Ovary (tissue), 3 donors: Measurements from ENCODE around the gene SKA1.

Source experiments
- EP300 ChIP-seq: sonication (generic); formaldehyde crosslinking; IDR thresholded peaks from one replicate; pipeline ENCODE4 v1.6.1; 2017; ENCODE audit warnings: antibody characterized with exemption
- POLR2A ChIP-seq: fragments of 450-650 bp; IDR thresholded peaks from one replicate; pipeline ENCODE4 v1.6.1; 2017; ENCODE audit warnings: antibody characterized with exemption, mild to moderate bottlenecking, moderate library complexity
- TF ChIP-seq, protein P1 (sequence below), 3 donors: fragments of 450-650 bp in 2 of 3; fragments of 200-600 bp in 1 of 3; IDR thresholded peaks; one replicate each; pipeline versions ENCODE4 v1.5.1 to v1.8.0; 2016 to 2022; ENCODE audit warnings: antibody characterized with exemption in 3 of 3, mild to moderate bottlenecking in 1 of 3
- donor health status: DM: no; HTN: no; CAD: no.

DNA sequence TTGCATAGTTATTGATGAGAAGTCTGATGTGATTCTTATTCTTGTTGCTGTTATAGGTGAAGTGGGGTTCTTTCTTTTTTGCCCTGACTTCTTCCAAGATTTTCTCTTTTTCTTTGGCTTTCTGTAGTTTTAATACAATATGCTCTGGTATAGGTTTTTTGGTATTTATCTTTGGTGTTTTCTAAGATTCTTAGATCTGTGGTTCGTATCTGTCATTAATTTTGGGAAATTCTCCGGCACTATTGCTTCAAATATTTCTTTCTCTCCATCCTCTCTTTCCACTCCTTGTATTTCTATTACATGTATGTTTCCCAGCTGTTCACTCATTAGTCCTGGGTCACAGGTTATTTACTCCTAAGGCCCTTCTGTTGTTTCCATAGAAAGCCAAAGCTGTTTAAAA is 43.8 kb downstream of the SKA1 start:
- TF ChIP-seq, protein P1, sequence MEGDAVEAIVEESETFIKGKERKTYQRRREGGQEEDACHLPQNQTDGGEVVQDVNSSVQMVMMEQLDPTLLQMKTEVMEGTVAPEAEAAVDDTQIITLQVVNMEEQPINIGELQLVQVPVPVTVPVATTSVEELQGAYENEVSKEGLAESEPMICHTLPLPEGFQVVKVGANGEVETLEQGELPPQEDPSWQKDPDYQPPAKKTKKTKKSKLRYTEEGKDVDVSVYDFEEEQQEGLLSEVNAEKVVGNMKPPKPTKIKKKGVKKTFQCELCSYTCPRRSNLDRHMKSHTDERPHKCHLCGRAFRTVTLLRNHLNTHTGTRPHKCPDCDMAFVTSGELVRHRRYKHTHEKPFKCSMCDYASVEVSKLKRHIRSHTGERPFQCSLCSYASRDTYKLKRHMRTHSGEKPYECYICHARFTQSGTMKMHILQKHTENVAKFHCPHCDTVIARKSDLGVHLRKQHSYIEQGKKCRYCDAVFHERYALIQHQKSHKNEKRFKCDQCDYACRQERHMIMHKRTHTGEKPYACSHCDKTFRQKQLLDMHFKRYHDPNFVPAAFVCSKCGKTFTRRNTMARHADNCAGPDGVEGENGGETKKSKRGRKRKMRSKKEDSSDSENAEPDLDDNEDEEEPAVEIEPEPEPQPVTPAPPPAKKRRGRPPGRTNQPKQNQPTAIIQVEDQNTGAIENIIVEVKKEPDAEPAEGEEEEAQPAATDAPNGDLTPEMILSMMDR (IDR thresholded peaks at IDR 0.05) = no peak
- TF ChIP-seq EP300 (no peak), POLR2A (no peak)
